ENCODE data around the gene KCNMB1.

DNA sequence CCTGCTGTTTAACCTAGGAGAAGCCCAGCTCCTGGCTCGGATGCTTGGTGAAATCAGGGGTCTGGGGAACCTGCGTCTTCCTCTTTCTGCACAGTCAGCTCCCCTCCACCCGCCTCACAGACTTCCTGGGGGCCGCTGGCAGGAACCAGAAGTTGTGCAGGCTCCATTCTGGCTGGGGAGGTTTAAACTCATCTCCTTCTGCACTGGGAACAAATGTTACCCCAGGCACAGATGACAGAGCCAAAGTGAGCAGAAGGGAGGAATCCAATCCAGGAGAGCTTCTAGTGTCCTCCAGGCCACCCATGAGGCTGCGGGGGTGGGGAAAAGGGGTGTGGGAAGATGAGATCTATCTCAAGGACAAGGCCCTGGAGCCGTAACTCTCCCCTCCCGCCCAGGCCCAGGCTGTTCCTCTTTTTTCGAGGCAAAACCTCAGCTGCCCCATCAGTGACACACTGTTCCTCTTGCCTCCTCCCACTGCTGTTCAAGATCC lies 31.2 kb downstream of the KCNMB1 start:
- TF ChIP-seq, protein P1, sequence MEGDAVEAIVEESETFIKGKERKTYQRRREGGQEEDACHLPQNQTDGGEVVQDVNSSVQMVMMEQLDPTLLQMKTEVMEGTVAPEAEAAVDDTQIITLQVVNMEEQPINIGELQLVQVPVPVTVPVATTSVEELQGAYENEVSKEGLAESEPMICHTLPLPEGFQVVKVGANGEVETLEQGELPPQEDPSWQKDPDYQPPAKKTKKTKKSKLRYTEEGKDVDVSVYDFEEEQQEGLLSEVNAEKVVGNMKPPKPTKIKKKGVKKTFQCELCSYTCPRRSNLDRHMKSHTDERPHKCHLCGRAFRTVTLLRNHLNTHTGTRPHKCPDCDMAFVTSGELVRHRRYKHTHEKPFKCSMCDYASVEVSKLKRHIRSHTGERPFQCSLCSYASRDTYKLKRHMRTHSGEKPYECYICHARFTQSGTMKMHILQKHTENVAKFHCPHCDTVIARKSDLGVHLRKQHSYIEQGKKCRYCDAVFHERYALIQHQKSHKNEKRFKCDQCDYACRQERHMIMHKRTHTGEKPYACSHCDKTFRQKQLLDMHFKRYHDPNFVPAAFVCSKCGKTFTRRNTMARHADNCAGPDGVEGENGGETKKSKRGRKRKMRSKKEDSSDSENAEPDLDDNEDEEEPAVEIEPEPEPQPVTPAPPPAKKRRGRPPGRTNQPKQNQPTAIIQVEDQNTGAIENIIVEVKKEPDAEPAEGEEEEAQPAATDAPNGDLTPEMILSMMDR (IDR thresholded peaks at IDR 0.05) = no peak
- TF ChIP-seq ZFX (IDR thresholded peaks at IDR 0.05; ENCODE audit: borderline replicate concordance) = no peak
